H9 (cell line): ENCODE results near the gene CIART. TPM values are rescaled to one million over a fixed set of nuclear protein-coding genes. Genes with fewer than 3 reads are reported as not detected.

Source experiments
- DNase-seq: peaks from one replicate; pipeline ENCODE4 v3.0.0-alpha.2; 2017
- H2AFZ ChIP-seq: one replicate; pipeline ENCODE4 v1.6.1; 2013; ENCODE audit warnings: mild to moderate bottlenecking, low read length, control low read depth, moderate library complexity
- H2AK5ac ChIP-seq: 2 replicates; pipeline ENCODE4 v1.6.1; 2013; ENCODE audit warnings: low read length, control low read depth, mixed read lengths; ENCODE audit not compliant: insufficient read length
- H2BK120ac ChIP-seq: one replicate; pipeline ENCODE4 v1.6.1; 2013; ENCODE audit warnings: low read depth, mild to moderate bottlenecking, low read length, control low read depth, inconsistent platforms; ENCODE audit not compliant: poor library complexity, severe bottlenecking
- H2BK12ac ChIP-seq: 2 replicates; pipeline ENCODE4 v1.6.1; 2013; ENCODE audit warnings: low read length, control low read depth, mixed read lengths, low read depth; ENCODE audit not compliant: insufficient read length
- H2BK15ac ChIP-seq: 2 replicates; pipeline ENCODE4 v1.6.1; 2013; ENCODE audit warnings: low read depth, low read length, control low read depth
- H2BK20ac ChIP-seq: one replicate; pipeline ENCODE4 v1.6.1; 2013; ENCODE audit warnings: low read depth, mild to moderate bottlenecking, low read length, control low read depth, inconsistent platforms; ENCODE audit not compliant: poor library complexity, severe bottlenecking
- H2BK5ac ChIP-seq: 2 replicates; pipeline ENCODE4 v1.6.1; 2013; ENCODE audit warnings: low read length, control low read depth, mixed read lengths; ENCODE audit not compliant: insufficient read length
- H3K14ac ChIP-seq: 2 replicates; pipeline ENCODE4 v1.6.1; 2013; ENCODE audit warnings: low read length, control low read depth; ENCODE audit not compliant: insufficient read depth
- H3K18ac ChIP-seq: 2 replicates; pipeline ENCODE4 v1.6.1; 2013; ENCODE audit warnings: low read depth, mild to moderate bottlenecking, mixed read lengths, low read length, control low read depth; ENCODE audit not compliant: insufficient read length
- H3K23ac ChIP-seq: 2 replicates; pipeline ENCODE4 v1.6.1; 2013; ENCODE audit warnings: low read length, control low read depth, mixed read lengths, low read depth; ENCODE audit not compliant: insufficient read length
- H3K23me2 ChIP-seq: 2 replicates; pipeline ENCODE4 v1.6.1; 2013; ENCODE audit warnings: low read depth, mild to moderate bottlenecking, mixed read lengths, low read length, control low read depth; ENCODE audit not compliant: insufficient read length, poor library complexity, severe bottlenecking
- H3K27ac ChIP-seq: 2 replicates; pipeline ENCODE4 v1.5.1; 2013; ENCODE audit warnings: low read length, control low read depth, mixed read lengths, low read depth; ENCODE audit not compliant: insufficient read length
- H3K27me3 ChIP-seq: 2 replicates; pipeline ENCODE4 v1.6.1; 2013; ENCODE audit warnings: low read length, control low read depth, inconsistent platforms; ENCODE audit not compliant: insufficient read depth
- H3K4ac ChIP-seq: 2 replicates; pipeline ENCODE4 v1.6.1; 2013; ENCODE audit warnings: low read depth, mild to moderate bottlenecking, control low read depth, inconsistent platforms, low read length, moderate library complexity
- H3K4me1 ChIP-seq: 2 replicates; pipeline ENCODE4 v1.6.1; 2013; ENCODE audit warnings: low read length, control low read depth, inconsistent platforms; ENCODE audit not compliant: insufficient read depth
- H3K4me2 ChIP-seq: 2 replicates; pipeline ENCODE4 v1.6.1; 2013; ENCODE audit warnings: low read length, control low read depth, mixed read lengths; ENCODE audit not compliant: insufficient read length, insufficient read depth
- H3K56ac ChIP-seq: 2 replicates; pipeline ENCODE4 v1.6.1; 2013; ENCODE audit warnings: low read depth, mild to moderate bottlenecking, mixed read lengths, low read length, control low read depth; ENCODE audit not compliant: insufficient read length
- H3K79me1 ChIP-seq: 2 replicates; pipeline ENCODE4 v1.6.1; 2013; ENCODE audit warnings: low read depth, mild to moderate bottlenecking, moderate library complexity, low read length, control low read depth, inconsistent platforms; ENCODE audit not compliant: insufficient read depth, poor library complexity, severe bottlenecking
- H3K79me2 ChIP-seq: 2 replicates; pipeline ENCODE4 v1.6.1; 2013; ENCODE audit warnings: low read length, control low read depth, inconsistent platforms; ENCODE audit not compliant: insufficient read depth
- H3K9ac ChIP-seq: 2 replicates; pipeline ENCODE4 v1.6.1; 2013; ENCODE audit warnings: low read length, control low read depth, mixed read lengths; ENCODE audit not compliant: insufficient read length; ENCODE audit errors: extremely low read depth
- H3K9me3 ChIP-seq: one replicate; pipeline ENCODE4 v1.6.1; 2013; ENCODE audit warnings: low read depth, low read length, inconsistent platforms; ENCODE audit not compliant: control insufficient read depth
- H3T11ph ChIP-seq: one replicate; pipeline ENCODE4 v1.6.1; 2013; ENCODE audit warnings: mild to moderate bottlenecking, low read length, control low read depth, inconsistent platforms
- H4K20me1 ChIP-seq: one replicate; pipeline ENCODE4 v1.6.1; 2013; ENCODE audit not compliant: control insufficient read depth, insufficient read length, insufficient read depth
- H4K5ac ChIP-seq: 2 replicates; pipeline ENCODE4 v1.6.1; 2013; ENCODE audit warnings: low read depth, mild to moderate bottlenecking, mixed read lengths, low read length, control low read depth; ENCODE audit not compliant: insufficient read length
- H4K8ac ChIP-seq: replicated peaks from 2 replicates; pipeline ENCODE4 v1.6.1; 2013; ENCODE audit warnings: low read length, control low read depth, mixed read lengths, low read depth; ENCODE audit not compliant: insufficient read length
- H4K91ac ChIP-seq: 2 replicates; pipeline ENCODE4 v1.6.1; 2013; ENCODE audit warnings: low read depth, mild to moderate bottlenecking, moderate library complexity, mixed read lengths, low read length, control low read depth; ENCODE audit not compliant: insufficient read length
- H3K27ac Mint-ChIP-seq, 3 experiments: 2 replicates in 2 of 3; 3 replicates in 1 of 3; pipeline ENCODE4 v1.8.0; 2020 to 2021; ENCODE audit warnings: mixed read lengths in 3 of 3, mild to moderate bottlenecking in 1 of 3, moderate library complexity in 1 of 3
- H3K27me3 Mint-ChIP-seq: 2 replicates; pipeline ENCODE4 v1.8.0; 2021; ENCODE audit warnings: low read depth, mild to moderate bottlenecking, moderate library complexity, mixed read lengths
- H3K36me3 Mint-ChIP-seq, 3 experiments: 2 replicates in 2 of 3; 3 replicates in 1 of 3; pipeline ENCODE4 v1.8.0; 2020 to 2021; ENCODE audit warnings: low read depth in 3 of 3, mixed read lengths in 3 of 3; ENCODE audit not compliant: insufficient read depth in 1 of 3
- H3K4me1 Mint-ChIP-seq, 2 experiments: 2 replicates each; pipeline ENCODE4 v1.8.0; 2020; ENCODE audit warnings: mixed read lengths in 2 of 2
- H3K4me3 Mint-ChIP-seq, 2 experiments: 2 replicates in 1 of 2; 3 replicates in 1 of 2; pipeline ENCODE4 v1.8.0; 2020 to 2021; ENCODE audit warnings: mild to moderate bottlenecking in 2 of 2, mixed read lengths in 2 of 2, moderate library complexity in 1 of 2
- H3K9me3 Mint-ChIP-seq, 2 experiments: 2 replicates in 1 of 2; 3 replicates in 1 of 2; pipeline ENCODE4 v1.8.0; 2020; ENCODE audit warnings: mild to moderate bottlenecking in 2 of 2, mixed read lengths in 2 of 2, moderate library complexity in 1 of 2
- WGBS: extraction: QIAGEN DNeasy Blood & Tissue Kit; methylation state at CpG from one replicate; pipeline ENCODE4 v1.1.7; 2013; ENCODE audit warnings: missing lambda C conversion rate, low lambda C conversion rate, mixed read lengths; ENCODE audit not compliant: insufficient read length; ENCODE audit errors: extremely low coverage; 5-methylcytosine and 5-hydroxymethylcytosine counted together
- total RNA-seq: library from RNA; stranded (reverse); gene quantifications from 2 replicates; pipeline ENCODE4 v1.2.1, GENCODE V29; 2021
- TF ChIP-seq, protein P1 (sequence below): fragments of 200-600 bp; sonication (generic); conservative IDR thresholded peaks from 3 replicates; pipeline ENCODE4 v1.8.0; 2021; ENCODE audit warnings: antibody characterized with exemption, mild to moderate bottlenecking

The CIART gene
- total RNA-seq, 1 experiment from 2014 or later = 15.6 TPM

DNA sequence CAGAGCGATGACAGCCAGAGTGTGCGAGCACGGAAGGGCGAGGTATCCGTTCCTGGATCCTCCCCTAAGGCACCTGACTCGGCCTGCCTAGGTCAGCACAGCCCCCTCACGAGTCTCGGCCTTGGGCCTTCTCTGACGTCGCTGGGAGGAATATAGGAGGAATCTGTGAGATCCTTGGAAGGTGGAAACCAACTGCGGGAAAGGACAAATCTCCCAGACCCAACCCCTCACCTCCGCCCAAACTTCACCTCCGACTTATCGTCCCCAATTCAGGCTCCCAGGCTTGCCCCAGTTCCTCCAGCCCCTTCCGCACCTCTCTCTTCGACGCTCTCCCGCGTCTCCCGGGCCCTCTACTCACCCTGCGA is 14.0 kb upstream of the CIART start:
- no peaks in the 10 kb centered on the region for H3K9me3 ChIP-seq
- H3K4me2 ChIP-seq = peak overlapping the region; percentile 74
- no peak for DNase-seq
- H2AK5ac ChIP-seq = no peak overlapping the region
- H3K4me1 ChIP-seq = peaks cover 2% of the 10 kb centered on the region; the same call in 1 of the 2 replicates
- H3K9ac ChIP-seq = peak overlapping the region; percentile 87
- H3T11ph ChIP-seq = no peak overlapping the region
- H2AFZ ChIP-seq = no peak overlapping the region
- H3K23ac ChIP-seq = no peak overlapping the region
- peak overlapping the region; percentile 95 to 99 (median 98) for H3K27ac Mint-ChIP-seq
- H3K4ac ChIP-seq = no peak overlapping the region
- H3K79me1 ChIP-seq = peaks cover 5% of the 10 kb centered on the region
- H3K18ac ChIP-seq = no peak overlapping the region
- H2BK5ac ChIP-seq = no peak overlapping the region
- peaks cover 6% of the 10 kb centered on the region; the same call in 1 of the 2 replicates for H3K79me2 ChIP-seq
- H3K23me2 ChIP-seq = peaks cover 20% of the 10 kb centered on the region
- no peak overlapping the region for H4K8ac ChIP-seq
- peaks cover 22 to 44% (median 42%) of the 10 kb centered on the region in 3 experiments for H3K36me3 Mint-ChIP-seq
- H2BK120ac ChIP-seq = no peak overlapping the region
- peaks cover 39 to 44% of the 10 kb centered on the region in 2 experiments for H3K4me1 Mint-ChIP-seq
- H3K9me3 Mint-ChIP-seq = no peaks in the 10 kb centered on the region; a peak in 2 of 5 replicates
- H4K91ac ChIP-seq = no peak overlapping the region
- H3K56ac ChIP-seq = no peak overlapping the region
- no peaks in the 10 kb centered on the region for H4K20me1 ChIP-seq
- no peak overlapping the region for H2BK15ac ChIP-seq
- H4K5ac ChIP-seq = no peak overlapping the region
- H2BK12ac ChIP-seq = no peak overlapping the region
- no peak overlapping the region for H3K27ac ChIP-seq
- H3K14ac ChIP-seq = peak overlapping the region; percentile 25; the same call in 1 of the 2 replicates
- H3K4me3 Mint-ChIP-seq = peak overlapping the region; percentile 100
- TF ChIP-seq, protein P1, sequence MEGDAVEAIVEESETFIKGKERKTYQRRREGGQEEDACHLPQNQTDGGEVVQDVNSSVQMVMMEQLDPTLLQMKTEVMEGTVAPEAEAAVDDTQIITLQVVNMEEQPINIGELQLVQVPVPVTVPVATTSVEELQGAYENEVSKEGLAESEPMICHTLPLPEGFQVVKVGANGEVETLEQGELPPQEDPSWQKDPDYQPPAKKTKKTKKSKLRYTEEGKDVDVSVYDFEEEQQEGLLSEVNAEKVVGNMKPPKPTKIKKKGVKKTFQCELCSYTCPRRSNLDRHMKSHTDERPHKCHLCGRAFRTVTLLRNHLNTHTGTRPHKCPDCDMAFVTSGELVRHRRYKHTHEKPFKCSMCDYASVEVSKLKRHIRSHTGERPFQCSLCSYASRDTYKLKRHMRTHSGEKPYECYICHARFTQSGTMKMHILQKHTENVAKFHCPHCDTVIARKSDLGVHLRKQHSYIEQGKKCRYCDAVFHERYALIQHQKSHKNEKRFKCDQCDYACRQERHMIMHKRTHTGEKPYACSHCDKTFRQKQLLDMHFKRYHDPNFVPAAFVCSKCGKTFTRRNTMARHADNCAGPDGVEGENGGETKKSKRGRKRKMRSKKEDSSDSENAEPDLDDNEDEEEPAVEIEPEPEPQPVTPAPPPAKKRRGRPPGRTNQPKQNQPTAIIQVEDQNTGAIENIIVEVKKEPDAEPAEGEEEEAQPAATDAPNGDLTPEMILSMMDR = no peak
- no peak overlapping the region for H2BK20ac ChIP-seq
- no peaks in the 10 kb centered on the region for H3K27me3 Mint-ChIP-seq
- no CpG with 5 or more reads among the region's 21 CpGs for WGBS
- no peaks in the 10 kb centered on the region for H3K27me3 ChIP-seq
